Measurements from ENCODE around the gene AP3S2. TPM values are rescaled to one million over a fixed set of nuclear protein-coding genes. Genes with fewer than 3 reads are reported as not detected.

Gene AP3S2
- total and polyA plus RNA-seq, 2 experiments from 2014 or later: 9.4 to 93.3 TPM

GRCh38 chr15:89827829-89828228, 66.0 kb downstream of the AP3S2 start (continued):
- TF ChIP-seq ZNF462 (CRISPR knock-in tag; IDR thresholded peaks at IDR 0.05): no peak
- no peak for TF ChIP-seq POLR2AphosphoS5 (IDR thresholded peaks at IDR 0.05; ENCODE audit: low read depth)
- TF ChIP-seq ZNF331 (CRISPR knock-in tag; IDR thresholded peaks at IDR 0.05; ENCODE audit: low read depth): no peak
- TF ChIP-seq CTCF (conservative IDR thresholded peaks at IDR 0.05; ENCODE audit: low read depth in 2 of 2): no peak
- no peak for TF ChIP-seq CREB1 (CRISPR knock-in tag; IDR thresholded peaks at IDR 0.05; ENCODE audit: low read depth)
- TF ChIP-seq ZNF114 (CRISPR knock-in tag; IDR thresholded peaks at IDR 0.05): no peak

All from GM23338 (cell line).